Esophagus muscularis mucosa (tissue), 4 donors: ENCODE measurements around the gene MACROD2. TPM values are rescaled to one million over a fixed set of nuclear protein-coding genes. Genes with fewer than 3 reads are reported as not detected.

Source experiments
- DNase-seq: peaks from one replicate; pipeline ENCODE4 v3.0.0-alpha.2; 2017; ENCODE audit errors: extremely low spot score
- H3K27ac ChIP-seq, 4 donors: fragments of 200-600 bp; sonication (generic); replicated peaks in 1 of 4; 1 replicate in 3 of 4; 2 replicates in 1 of 4; pipeline ENCODE4 v1.5.1; 2016 to 2019; ENCODE audit warnings: mild to moderate bottlenecking in 1 of 4
- H3K27me3 ChIP-seq, 4 donors: fragments of 200-600 bp; sonication (generic); one replicate each; pipeline versions ENCODE4 v1.5.1 to v1.6.0; 2016 to 2019
- H3K36me3 ChIP-seq, 4 donors: fragments of 200-600 bp; sonication (generic); one replicate each; pipeline ENCODE4 v1.5.1; 2016 to 2019
- H3K4me1 ChIP-seq, 4 donors: fragments of 200-600 bp; sonication (generic); one replicate each; pipeline ENCODE4 v1.5.1; 2016 to 2019
- H3K4me3 ChIP-seq, 4 donors: fragments of 200-600 bp; sonication (generic); 1 replicate in 2 of 4; 2 replicates in 2 of 4; pipeline ENCODE4 v1.5.1; 2016 to 2019; ENCODE audit warnings: mild to moderate bottlenecking in 4 of 4, moderate library complexity in 1 of 4
- H3K9me3 ChIP-seq, 4 donors: fragments of 200-600 bp; sonication (generic); 1 replicate in 3 of 4; 2 replicates in 1 of 4; pipeline ENCODE4 v1.5.1; 2016 to 2019
- CTCF ChIP-seq, 3 experiments: fragments of 200-600 bp in 2 of 3; fragments of 450-650 bp in 1 of 3; sonication (generic) in 2 of 3; IDR thresholded peaks; one replicate each; pipeline ENCODE4 v1.5.1; 2017 to 2019; ENCODE audit warnings: antibody characterized with exemption in 3 of 3, mild to moderate bottlenecking in 2 of 3, moderate library complexity in 1 of 3
- EP300 ChIP-seq: sonication (generic); formaldehyde crosslinking; IDR thresholded peaks from one replicate; pipeline ENCODE4 v1.6.1; 2017; ENCODE audit warnings: antibody characterized with exemption
- POLR2A ChIP-seq: fragments of 450-650 bp; IDR thresholded peaks from one replicate; pipeline ENCODE4 v1.6.1; 2017; ENCODE audit warnings: antibody characterized with exemption, moderate library complexity, mild to moderate bottlenecking, low read depth
- POLR2AphosphoS5 ChIP-seq, 2 donors: sonication (generic); formaldehyde crosslinking; IDR thresholded peaks; one replicate each; pipeline ENCODE4 v1.6.1; 2017; ENCODE audit warnings: antibody characterized with exemption in 2 of 2
- WGBS: methylation state at CpG from one replicate; pipeline ENCODE4 v1.1.5; 2018; 5-methylcytosine and 5-hydroxymethylcytosine counted together
- intact Hi-C: fragments of 100-400 bp; cut with DNase I; formaldehyde crosslinking; loops from one replicate; pipeline ENCODE4 v1.15.1; 2023
- total RNA-seq, 4 donors: library from RNA; depleted of rRNA; stranded (reverse); fragments of >200 nt; gene quantifications; one replicate each; pipeline versions ENCODE4 v1.1.0 to v1.2.1, GENCODE V29; 2016

Gene MACROD2
- total RNA-seq, 4 donors from 2014 or later = 1.4 to 3.6 (median 2.6) TPM

GRCh38 chr20:14595051-14595450 lies 599.7 kb downstream of the MACROD2 start:
- intact Hi-C loops = no loop called here
- no peak overlapping the region for H3K27ac ChIP-seq
- WGBS = 65% methylated on average over 8 of the region's 8 CpGs

GRCh38 chr20:14597206-14597715 lies 601.9 kb downstream of the MACROD2 start:
- Histone ChIP-seq H3K4me1 (no peaks in the 10 kb centered on the region), H3K36me3 (no peaks in the 10 kb centered on the region), H3K9me3 (no peaks in the 10 kb centered on the region), H3K27me3 (no peaks in the 10 kb centered on the region), H3K27ac (no peak overlapping the region), H3K4me3 (no peak overlapping the region)
- intact Hi-C loops = no loop called here
- DNase-seq = no peak
- TF ChIP-seq EP300 (no peak), POLR2A (no peak), POLR2AphosphoS5 (IDR thresholded peaks at IDR 0.05) (no peak), CTCF (IDR thresholded peaks at IDR 0.05) (no peak)

More at GRCh38 chr20:14595051-14595450, 599.7 kb downstream of the MACROD2 start:
- H3K4me1 ChIP-seq = no peaks in the 10 kb centered on the region
- no peaks in the 10 kb centered on the region for H3K27me3 ChIP-seq
- no peaks in the 10 kb centered on the region for H3K9me3 ChIP-seq
- DNase-seq = no peak
- no peaks in the 10 kb centered on the region for H3K36me3 ChIP-seq
- TF ChIP-seq EP300 (no peak), CTCF (IDR thresholded peaks at IDR 0.05) (no peak), POLR2A (no peak), POLR2AphosphoS5 (IDR thresholded peaks at IDR 0.05) (no peak)
- no peak overlapping the region for H3K4me3 ChIP-seq

GRCh38 chr20:14599613-14600012 lies 604.3 kb downstream of the MACROD2 start:
- no peak for DNase-seq
- no peaks in the 10 kb centered on the region for H3K9me3 ChIP-seq
- H3K4me1 ChIP-seq = no peaks in the 10 kb centered on the region
- WGBS = 97% methylated on average over 3 of the region's 3 CpGs
- no peaks in the 10 kb centered on the region for H3K36me3 ChIP-seq
- no peak overlapping the region for H3K27ac ChIP-seq
- no peak overlapping the region for H3K4me3 ChIP-seq
- H3K27me3 ChIP-seq = no peaks in the 10 kb centered on the region
- no peak for TF ChIP-seq POLR2AphosphoS5 (IDR thresholded peaks at IDR 0.05)
- intact Hi-C loops = no loop called here

GRCh38 chr20:14600527-14600926 lies 605.2 kb downstream of the MACROD2 start:
- TF ChIP-seq POLR2AphosphoS5 (IDR thresholded peaks at IDR 0.05) (no peak), EP300 (no peak), CTCF (IDR thresholded peaks at IDR 0.05) (no peak), POLR2A (no peak)
- DNase-seq = no peak
- no peak overlapping the region for H3K4me3 ChIP-seq
- no peaks in the 10 kb centered on the region for H3K4me1 ChIP-seq
- no peaks in the 10 kb centered on the region for H3K27me3 ChIP-seq
- H3K36me3 ChIP-seq = no peaks in the 10 kb centered on the region
- H3K27ac ChIP-seq = no peak overlapping the region
- 71% methylated on average over 2 of the region's 2 CpGs for WGBS
- no peaks in the 10 kb centered on the region for H3K9me3 ChIP-seq
- intact Hi-C loops = no loop called here

- no peak overlapping the region for H3K4me3 ChIP-seq
- no peaks in the 10 kb centered on the region for H3K36me3 ChIP-seq
- no peaks in the 10 kb centered on the region for H3K4me1 ChIP-seq
- no peaks in the 10 kb centered on the region for H3K27me3 ChIP-seq
- DNase-seq = no peak
- WGBS = 100% methylated on average over 1 of the region's 1 CpG
- TF ChIP-seq POLR2A (no peak), POLR2AphosphoS5 (IDR thresholded peaks at IDR 0.05) (no peak), CTCF (IDR thresholded peaks at IDR 0.05) (no peak)
- H3K27ac ChIP-seq = no peak overlapping the region
- no peaks in the 10 kb centered on the region for H3K9me3 ChIP-seq
- intact Hi-C loops = no loop called here
Observed at GRCh38 chr20:14604143-14604542, 608.8 kb downstream of the MACROD2 start.
